HUDEP-2 (cell line): ENCODE results near the gene MAP4.
"Not testable (repeated sequence)": the region's sequence is repeated elsewhere in the genome, so short reads cannot be mapped to it uniquely, and the experiment has no call there.

Experiments
- DNase-seq, 76 experiments: peaks; one replicate each; lab custom pipeline; 2025; ENCODE audit not compliant: unreplicated experiment in 76 of 76; lab: John Stamatoyannopoulos, UW

MAP4 gene

GRCh38 chr3:48014358-48014757, 1.9 kb downstream of the MAP4 start:
- no peak for DNase-seq

DNA sequence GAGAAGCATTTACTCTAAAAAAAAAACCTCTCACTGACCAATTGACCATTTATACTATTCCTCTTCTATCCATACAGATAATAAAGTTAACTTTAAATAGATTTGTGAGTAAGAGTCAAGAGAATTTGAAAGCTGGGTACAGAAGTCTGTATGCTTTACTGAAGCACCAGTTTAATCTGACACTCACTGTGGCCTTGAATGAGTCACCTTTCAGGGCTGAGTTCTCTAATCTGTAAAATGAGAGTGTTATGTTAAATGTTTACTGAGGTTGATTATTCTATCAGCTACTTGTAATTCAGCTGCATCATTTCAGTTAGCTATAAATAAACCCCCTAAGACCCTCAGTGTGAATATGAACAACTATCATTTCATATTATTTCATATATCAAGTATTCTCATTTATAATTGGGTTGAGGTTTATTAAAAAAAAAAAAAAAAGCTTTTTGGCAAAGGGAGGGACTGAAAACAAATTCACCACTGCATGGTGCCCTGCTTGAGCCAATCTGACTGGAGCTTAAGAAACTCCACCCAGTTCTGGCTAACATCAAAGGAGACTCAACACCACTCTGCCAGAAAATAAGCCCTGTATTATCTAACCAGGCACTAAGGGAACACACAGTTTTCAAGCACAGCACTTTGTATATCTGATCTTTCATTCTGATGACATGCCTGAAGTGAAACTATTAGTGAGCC, 2.8 kb downstream of the MAP4 start:
- peak in 49 of 76 experiments; percentile 2 to 75 (median 36) for DNase-seq

DNA sequence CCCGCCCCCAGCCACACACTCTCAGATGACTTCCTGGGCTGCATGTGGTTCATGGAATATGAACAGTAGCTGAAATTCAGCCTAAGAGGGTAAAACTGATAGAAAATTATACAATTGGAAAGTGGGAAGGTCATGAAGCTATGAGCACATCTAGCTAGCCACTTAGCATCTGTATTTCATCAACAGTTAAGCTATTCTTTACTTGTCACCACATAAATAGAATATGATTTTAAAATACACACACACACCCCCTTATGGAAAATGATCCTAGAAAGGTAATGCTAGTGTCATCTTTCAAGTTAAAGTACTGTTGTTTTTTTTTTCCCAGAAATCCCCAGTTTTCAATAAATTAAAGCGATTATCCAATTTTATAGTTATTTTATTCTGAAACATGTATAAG, 3.6 kb downstream of the MAP4 start:
- DNase-seq = no peak

- peak in 4 of 76 experiments; percentile 3 to 8 (median 6) for DNase-seq
Observed at GRCh38 chr3:48008066-48008465, 8.2 kb downstream of the MAP4 start.

DNA sequence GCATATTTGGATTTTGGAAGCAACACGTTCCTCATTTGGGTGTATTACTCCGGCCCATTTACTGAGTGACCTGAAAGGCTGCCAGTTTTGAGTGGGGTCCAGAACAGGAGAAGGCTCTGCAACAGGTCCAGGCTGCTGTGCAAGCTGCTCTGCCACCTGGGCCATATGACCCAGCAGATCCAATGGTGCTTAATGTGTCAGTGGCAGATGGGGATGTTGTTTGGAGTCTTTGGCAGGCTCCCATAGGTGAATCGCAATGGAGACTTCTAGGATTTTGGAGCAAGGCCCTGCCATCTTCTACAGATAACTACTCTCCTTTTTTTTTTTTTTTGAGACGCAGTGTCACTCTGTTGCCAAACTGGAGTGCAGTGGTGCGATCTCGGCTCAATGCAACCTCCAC, 8.9 kb downstream of the MAP4 start:
- not testable (repeated sequence) for DNase-seq

DNA sequence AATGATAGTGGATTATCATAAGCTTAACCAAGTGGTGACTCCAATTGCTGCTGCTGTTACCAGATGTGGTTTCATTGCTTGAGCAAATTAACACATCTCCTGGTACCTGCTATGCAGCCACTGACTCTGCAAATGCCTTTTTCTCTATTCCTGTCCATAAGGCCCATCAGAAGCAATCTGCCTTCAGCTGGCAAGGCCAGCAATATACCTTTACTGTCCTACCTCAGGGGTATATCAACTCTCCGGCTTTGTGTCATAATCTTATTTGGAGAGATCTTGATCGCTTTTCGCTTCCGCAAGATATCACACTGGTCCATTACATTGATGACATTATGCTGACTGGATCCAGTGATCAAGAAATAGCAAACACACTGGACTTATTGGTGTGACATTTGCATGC, 9.4 kb downstream of the MAP4 start:
- not testable (repeated sequence) for DNase-seq

DNA sequence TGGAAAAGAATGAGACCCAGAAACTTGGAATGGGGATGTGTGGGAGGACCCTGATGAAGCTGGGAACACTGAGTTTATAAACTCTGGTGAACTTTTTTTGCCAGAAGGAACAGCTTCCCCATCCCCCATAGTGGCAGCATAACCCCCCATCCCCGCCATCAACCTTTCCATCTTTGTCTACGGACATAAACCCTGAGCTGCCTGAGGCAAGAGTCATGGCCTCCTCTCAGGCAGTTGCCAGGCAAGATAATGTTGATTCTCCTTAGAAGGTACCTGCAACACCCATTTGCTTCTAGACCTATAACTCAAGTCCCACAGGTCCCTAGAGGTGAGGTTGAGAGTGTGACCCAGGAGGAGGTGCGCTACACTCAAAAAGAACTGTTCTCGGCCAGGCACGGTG, 11.5 kb downstream of the MAP4 start:
- no peak for DNase-seq

DNA sequence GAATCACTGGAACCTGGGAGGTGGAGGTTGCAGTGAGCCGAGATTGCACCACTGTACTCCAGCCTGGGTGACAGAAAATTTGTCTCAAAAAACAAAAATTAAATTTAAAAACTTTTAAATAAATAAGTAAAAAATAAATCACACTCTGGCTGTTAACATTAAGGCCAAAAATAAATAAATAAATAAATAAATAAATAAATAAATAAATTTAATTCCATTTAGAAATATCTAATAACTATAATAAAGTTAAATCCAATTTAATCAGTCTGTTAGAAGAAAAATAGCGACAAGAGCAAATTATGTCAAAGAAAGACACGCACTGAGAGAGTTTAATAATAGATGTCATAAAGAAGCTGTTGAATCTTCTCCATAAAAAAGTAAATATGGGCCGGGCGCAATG, 13.4 kb downstream of the MAP4 start:
- no peak for DNase-seq

GRCh38 chr3:48001991-48002390, 14.2 kb downstream of the MAP4 start:
- DNase-seq = no peak

DNA sequence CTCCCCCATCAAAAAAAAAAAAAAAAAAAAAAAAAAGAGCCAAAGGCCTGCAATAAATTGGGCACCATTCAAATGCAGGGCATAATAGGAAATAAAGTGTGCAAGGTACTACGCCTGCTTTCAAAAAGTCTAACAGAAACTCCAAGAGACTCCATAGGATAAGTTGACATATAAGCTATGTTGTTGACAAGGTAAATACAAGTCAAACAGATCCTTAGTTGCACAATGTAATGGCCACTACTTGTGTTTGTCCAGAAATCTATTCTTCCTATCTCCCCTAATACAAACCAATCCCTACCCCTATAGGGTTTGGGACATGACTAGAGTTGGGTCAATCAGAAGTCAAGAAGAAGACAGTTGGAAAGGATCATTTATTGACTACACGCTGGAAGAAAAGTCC, 16.0 kb downstream of the MAP4 start:
- no peak for DNase-seq

DNA sequence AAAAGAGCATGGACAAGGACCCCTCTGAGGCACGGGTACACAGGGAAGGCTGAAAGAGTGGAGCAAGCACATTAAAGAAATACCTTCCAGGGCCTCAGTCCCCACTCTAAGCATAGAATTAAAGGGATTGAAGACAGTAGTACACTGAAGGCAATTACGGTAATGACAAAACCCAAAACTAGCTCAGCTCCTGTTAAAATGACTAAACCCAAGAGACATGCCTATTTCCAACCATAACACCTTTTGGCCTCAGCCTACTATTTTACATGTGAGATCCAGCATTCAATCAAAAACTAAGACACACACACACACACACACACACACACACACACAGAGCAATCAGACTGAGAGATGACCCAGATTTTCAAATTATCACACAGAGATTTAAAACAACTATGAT, 19.8 kb downstream of the MAP4 start:
- no peak for DNase-seq

GRCh38 chr3:47994180-47994579, 22.0 kb downstream of the MAP4 start:
- DNase-seq = no peak

GRCh38 chr3:47991341-47991740, 24.9 kb downstream of the MAP4 start:
- DNase-seq = no peak

DNA sequence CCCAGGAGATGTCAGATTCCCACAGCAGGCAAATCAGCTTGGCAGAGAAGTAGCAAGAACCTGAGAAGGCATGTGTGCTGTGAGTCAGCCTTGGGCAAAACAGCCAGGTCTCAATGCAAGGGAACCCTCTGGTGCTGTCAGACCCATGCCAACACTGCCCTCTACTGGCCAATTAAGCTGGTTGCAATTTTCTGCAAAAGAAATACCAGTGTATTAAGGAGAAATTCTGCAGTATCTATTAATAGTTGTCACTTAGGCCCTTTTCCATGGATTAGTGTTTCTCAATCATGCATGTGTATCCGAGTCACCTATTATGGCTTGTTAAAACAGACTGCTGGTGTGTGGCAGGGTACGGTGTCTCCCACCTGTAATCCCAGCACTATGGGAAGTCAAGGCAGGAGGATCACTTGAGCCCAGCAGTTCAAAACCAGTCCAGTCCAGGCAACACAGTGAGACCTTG, 26.2 kb downstream of the MAP4 start:
- DNase-seq = peak in 69 of 76 experiments; percentile 10 to 83 (median 56)

DNA sequence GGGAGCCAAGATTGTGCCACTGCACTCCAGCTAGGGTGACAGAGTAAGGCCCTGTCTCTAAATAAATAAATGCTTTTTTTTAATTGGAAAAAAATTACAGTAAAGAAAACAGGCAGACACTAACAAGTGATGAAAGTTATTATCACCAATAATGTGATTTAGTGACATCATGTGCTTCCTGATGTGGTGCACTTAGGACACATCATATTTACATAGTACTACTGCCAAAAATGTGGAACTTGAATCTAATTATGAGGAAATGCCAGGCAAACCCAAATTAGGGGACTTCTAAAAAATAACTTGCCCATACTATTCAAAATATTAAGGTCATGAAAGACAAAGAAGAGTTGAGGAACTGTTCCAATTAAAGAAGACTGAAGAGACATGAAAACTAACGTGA, 30.8 kb downstream of the MAP4 start:
- DNase-seq = no peak

DNA sequence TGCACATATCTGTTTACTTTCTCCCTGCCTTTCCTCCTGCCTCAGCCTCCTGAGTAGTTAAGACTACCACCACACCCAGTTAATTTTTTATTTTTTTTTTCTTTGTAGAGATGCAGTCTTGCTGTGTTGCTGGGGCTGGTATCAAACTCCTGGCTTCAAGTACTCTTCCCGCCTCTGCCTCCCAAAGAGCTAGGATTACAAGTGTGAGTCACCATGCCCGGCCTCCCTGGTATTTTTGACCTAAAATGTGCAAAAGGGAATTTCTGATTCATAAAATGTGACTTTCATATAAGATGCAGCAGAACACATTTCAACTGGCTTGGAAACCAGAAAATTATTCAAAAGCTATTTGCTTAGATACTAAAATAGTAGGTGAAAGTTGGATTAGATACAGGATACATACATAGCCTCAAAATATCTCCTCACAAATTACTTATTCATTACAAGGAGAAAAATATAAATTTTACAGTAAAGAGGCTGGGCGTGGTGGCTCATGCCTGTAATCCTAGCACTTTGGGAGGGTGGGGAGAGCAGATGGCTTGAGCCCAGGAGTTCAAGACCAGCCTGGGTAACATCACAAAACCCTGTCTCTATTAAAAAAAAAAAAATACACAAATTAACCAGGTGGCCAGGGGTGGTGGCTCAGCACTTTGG, 32.0 kb downstream of the MAP4 start:
- no peak for DNase-seq

DNA sequence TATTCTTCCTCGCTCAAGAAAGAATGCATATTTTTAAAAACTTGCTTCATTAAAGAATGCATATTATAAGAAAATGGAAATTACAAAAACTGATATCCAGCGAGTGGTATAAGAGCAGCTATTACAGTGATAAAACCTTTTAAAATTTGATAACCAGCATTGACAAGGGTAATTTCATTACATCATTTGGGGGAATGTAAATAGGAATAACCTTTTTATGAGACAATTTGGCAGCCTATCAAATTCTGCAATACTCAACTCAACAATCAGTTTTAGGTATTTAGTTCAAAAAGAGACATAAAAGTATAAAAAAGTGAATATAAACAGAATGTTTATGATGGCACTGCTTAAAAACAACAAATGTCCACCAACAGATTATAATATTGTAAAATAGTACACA, 35.4 kb downstream of the MAP4 start:
- DNase-seq = no peak

- no peak for DNase-seq
Observed at GRCh38 chr3:47979070-47979469, 37.1 kb downstream of the MAP4 start.

- DNase-seq = no peak
Observed at GRCh38 chr3:47978386-47978785, 37.8 kb downstream of the MAP4 start.

- DNase-seq = no peak
Observed at GRCh38 chr3:47976135-47976732, 40.0 kb downstream of the MAP4 start.

DNA sequence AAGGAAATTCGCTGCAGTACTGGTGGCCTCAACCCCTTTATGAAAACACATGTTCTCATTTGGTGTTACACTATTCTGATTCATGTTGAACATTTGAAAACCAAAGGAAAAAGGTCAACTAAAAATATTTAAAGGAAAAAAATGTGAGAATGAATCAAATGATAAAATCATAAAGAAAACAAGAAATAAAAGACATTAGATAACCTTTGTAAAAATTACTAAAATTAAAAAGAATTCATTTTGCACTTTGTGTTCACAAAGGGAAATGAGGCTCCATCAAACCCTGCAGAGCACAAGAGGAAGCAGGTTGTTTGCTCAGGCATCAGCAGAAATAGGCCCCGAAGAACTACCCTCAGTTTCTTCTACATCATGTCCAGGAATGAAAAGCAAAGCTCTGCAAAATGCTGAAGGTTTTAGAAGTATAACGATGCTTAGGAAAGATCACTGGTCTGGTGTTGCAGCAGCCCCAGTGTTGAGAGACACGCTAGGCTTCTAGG, 41.2 kb downstream of the MAP4 start:
- no peak for DNase-seq

GRCh38 chr3:47971081-47971480, 45.1 kb downstream of the MAP4 start:
- DNase-seq = no peak
